Measurements from ENCODE around the gene SEC14L1.

The SEC14L1 gene

GRCh38 chr17:77214743-77215142 is 74.0 kb downstream of the SEC14L1 start:
- no peak for DNase-seq (ENCODE audit: low read depth)

- no peak for DNase-seq (ENCODE audit: low read depth)
These were observed 74.5 kb downstream of the SEC14L1 start for GRCh38 chr17:77215281-77215680.

- DNase-seq (ENCODE audit: low read depth): no peak
These were observed 75.7 kb downstream of the SEC14L1 start for GRCh38 chr17:77216486-77216885.

GRCh38 chr17:77217123-77217522 is 76.4 kb downstream of the SEC14L1 start:
- DNase-seq (ENCODE audit: low read depth): no peak

GRCh38 chr17:77217566-77217965 is 76.8 kb downstream of the SEC14L1 start:
- DNase-seq (ENCODE audit: low read depth): no peak

GRCh38 chr17:77218902-77219301 is 78.1 kb downstream of the SEC14L1 start:
- DNase-seq (ENCODE audit: low read depth): no peak

GRCh38 chr17:77222356-77222755 is 81.6 kb downstream of the SEC14L1 start:
- DNase-seq (ENCODE audit: low read depth): no peak

- no peak for DNase-seq (ENCODE audit: low read depth)
These were observed 83.1 kb downstream of the SEC14L1 start for GRCh38 chr17:77223642-77224420.

GRCh38 chr17:77225265-77225664 is 84.5 kb downstream of the SEC14L1 start:
- no peak for DNase-seq (ENCODE audit: low read depth)

GRCh38 chr17:77227461-77228240 is 86.9 kb downstream of the SEC14L1 start:
- no peak for DNase-seq (ENCODE audit: low read depth)

GRCh38 chr17:77228241-77228752 is 87.5 kb downstream of the SEC14L1 start:
- DNase-seq (ENCODE audit: low read depth): no peak

- no peak for DNase-seq (ENCODE audit: low read depth)
These were observed 88.0 kb downstream of the SEC14L1 start for GRCh38 chr17:77228816-77229215.

- DNase-seq (ENCODE audit: low read depth): no peak
These were observed 89.1 kb downstream of the SEC14L1 start for GRCh38 chr17:77229786-77230435.

- DNase-seq (ENCODE audit: low read depth): no peak
These were observed 89.7 kb downstream of the SEC14L1 start for GRCh38 chr17:77230436-77230830.

GRCh38 chr17:77231076-77231871 is 90.5 kb downstream of the SEC14L1 start:
- DNase-seq (ENCODE audit: low read depth): no peak

- no peak for DNase-seq (ENCODE audit: low read depth)
These were observed 92.4 kb downstream of the SEC14L1 start for GRCh38 chr17:77233127-77233526.

GRCh38 chr17:77233635-77234334 is 93.0 kb downstream of the SEC14L1 start:
- no peak for DNase-seq (ENCODE audit: low read depth)

GRCh38 chr17:77234695-77235094 is 93.9 kb downstream of the SEC14L1 start:
- DNase-seq (ENCODE audit: low read depth): no peak

GRCh38 chr17:77235370-77235941 is 94.7 kb downstream of the SEC14L1 start:
- DNase-seq (ENCODE audit: low read depth): no peak

- DNase-seq (ENCODE audit: low read depth): no peak
These were observed 96.7 kb downstream of the SEC14L1 start for GRCh38 chr17:77237232-77238008.
